ENCODE measurements around the gene IFI16.
"Not testable (repeated sequence)": the region's sequence is repeated elsewhere in the genome, so short reads cannot be mapped to it uniquely, and the experiment has no call there.

IFI16 gene

GRCh38 chr1:159100589-159100988 lies 90.9 kb downstream of the IFI16 start:
- no peak for TF ChIP-seq ZFX (IDR thresholded peaks at IDR 0.05; ENCODE audit: borderline replicate concordance)
- TF ChIP-seq, protein P1, sequence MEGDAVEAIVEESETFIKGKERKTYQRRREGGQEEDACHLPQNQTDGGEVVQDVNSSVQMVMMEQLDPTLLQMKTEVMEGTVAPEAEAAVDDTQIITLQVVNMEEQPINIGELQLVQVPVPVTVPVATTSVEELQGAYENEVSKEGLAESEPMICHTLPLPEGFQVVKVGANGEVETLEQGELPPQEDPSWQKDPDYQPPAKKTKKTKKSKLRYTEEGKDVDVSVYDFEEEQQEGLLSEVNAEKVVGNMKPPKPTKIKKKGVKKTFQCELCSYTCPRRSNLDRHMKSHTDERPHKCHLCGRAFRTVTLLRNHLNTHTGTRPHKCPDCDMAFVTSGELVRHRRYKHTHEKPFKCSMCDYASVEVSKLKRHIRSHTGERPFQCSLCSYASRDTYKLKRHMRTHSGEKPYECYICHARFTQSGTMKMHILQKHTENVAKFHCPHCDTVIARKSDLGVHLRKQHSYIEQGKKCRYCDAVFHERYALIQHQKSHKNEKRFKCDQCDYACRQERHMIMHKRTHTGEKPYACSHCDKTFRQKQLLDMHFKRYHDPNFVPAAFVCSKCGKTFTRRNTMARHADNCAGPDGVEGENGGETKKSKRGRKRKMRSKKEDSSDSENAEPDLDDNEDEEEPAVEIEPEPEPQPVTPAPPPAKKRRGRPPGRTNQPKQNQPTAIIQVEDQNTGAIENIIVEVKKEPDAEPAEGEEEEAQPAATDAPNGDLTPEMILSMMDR (IDR thresholded peaks at IDR 0.05) = no peak
- no peak overlapping the region for H3K27ac ChIP-seq

DNA sequence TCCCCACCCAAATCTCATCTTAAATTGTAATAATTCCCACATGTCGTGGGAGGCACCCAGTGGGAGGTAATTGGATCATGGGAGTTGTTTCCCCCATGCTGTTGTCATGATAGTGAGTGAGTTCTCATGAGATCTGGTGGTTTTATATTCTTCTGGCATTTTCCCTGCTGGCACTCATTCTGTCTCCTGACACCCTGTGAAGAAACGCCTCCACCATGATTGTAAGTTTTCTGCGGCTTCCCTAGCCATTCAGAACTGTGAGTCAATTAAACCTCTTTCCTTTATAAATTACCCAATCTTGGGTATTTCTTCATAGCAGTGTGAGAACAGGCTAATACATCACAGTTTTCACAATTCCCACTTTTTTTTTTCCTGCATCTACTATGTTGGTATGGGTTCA lies 93.3 kb downstream of the IFI16 start:
- not testable (repeated sequence) for H3K27ac ChIP-seq

Data from 22Rv1 (cell line).